Stimulated activated CD4-positive, alpha-beta T cell treated with anti-CD3 and anti-CD28 coated beads, Interleukin-1b, Interleukin-23, amount 100 ng/mL, for 48 hours (primary cell): ENCODE data around the gene ATP6V0D1.
A peak's percentile ranks its signal among the peaks of the same experiment; 100 is the strongest.

ENCODE experiments used
- DNase-seq: peaks from one replicate; pipeline ENCODE4 v3.0.0-alpha.2; 2020

The ATP6V0D1 gene

GRCh38 chr16:67460961-67461360 is 20.0 kb downstream of the ATP6V0D1 start:
- DNase-seq, result no peak

GRCh38 chr16:67460168-67460567 is 20.8 kb downstream of the ATP6V0D1 start:
- no peak for DNase-seq

- DNase-seq, result no peak
Observed at GRCh38 chr16:67459861-67460150, 21.2 kb downstream of the ATP6V0D1 start.

GRCh38 chr16:67459066-67459860 is 21.7 kb downstream of the ATP6V0D1 start:
- DNase-seq, result no peak

- DNase-seq, result no peak
Observed at GRCh38 chr16:67458121-67458641, 22.8 kb downstream of the ATP6V0D1 start.

- no peak for DNase-seq
Observed at GRCh38 chr16:67457611-67458010, 23.3 kb downstream of the ATP6V0D1 start.

GRCh38 chr16:67456391-67457081 is 24.4 kb downstream of the ATP6V0D1 start:
- no peak for DNase-seq

GRCh38 chr16:67454852-67455251 is 26.1 kb downstream of the ATP6V0D1 start:
- no peak for DNase-seq

- no peak for DNase-seq
Observed at GRCh38 chr16:67454104-67454503, 26.9 kb downstream of the ATP6V0D1 start.

GRCh38 chr16:67451704-67452435 is 29.1 kb downstream of the ATP6V0D1 start:
- no peak for DNase-seq

- no peak for DNase-seq
Observed at GRCh38 chr16:67451061-67451703, 29.8 kb downstream of the ATP6V0D1 start.

GRCh38 chr16:67449739-67450138 is 31.2 kb downstream of the ATP6V0D1 start:
- no peak for DNase-seq

- no peak for DNase-seq
Observed at GRCh38 chr16:67449336-67449735, 31.6 kb downstream of the ATP6V0D1 start.

- DNase-seq, result no peak
Observed at GRCh38 chr16:67448580-67448979, 32.4 kb downstream of the ATP6V0D1 start.

GRCh38 chr16:67447508-67448076 is 33.4 kb downstream of the ATP6V0D1 start:
- peak; percentile 77 for DNase-seq

- no peak for DNase-seq
Observed at GRCh38 chr16:67446968-67447507, 33.9 kb downstream of the ATP6V0D1 start.

GRCh38 chr16:67445913-67446907 is 34.7 kb downstream of the ATP6V0D1 start:
- no peak for DNase-seq

- no peak for DNase-seq
Observed at GRCh38 chr16:67445441-67445912, 35.5 kb downstream of the ATP6V0D1 start.

- no peak for DNase-seq
Observed at GRCh38 chr16:67445126-67445426, 35.9 kb downstream of the ATP6V0D1 start.

GRCh38 chr16:67444259-67445125 is 36.5 kb downstream of the ATP6V0D1 start:
- no peak for DNase-seq
